ENCODE measurements around the gene STK32A. TPM values are rescaled to one million over a fixed set of nuclear protein-coding genes. Genes with fewer than 3 reads are reported as not detected.
"Not testable (repeated sequence)": the region's sequence is repeated elsewhere in the genome, so short reads cannot be mapped to it uniquely, and the experiment has no call there.

STK32A gene
- total RNA-seq, 2 donors from 2014 or later: not detected

- no peak for DNase-seq (ENCODE audit: low spot score)
- Mint-ChIP-seq H3K27me3 (peaks cover 10 to 13% of the 10 kb centered on the region in 2 donors), H3K27ac (no peak overlapping the region), H3K36me3 (no peaks in the 10 kb centered on the region), H3K9me3 (no peaks in the 10 kb centered on the region), H3K4me3 (no peak overlapping the region), H3K4me1 (ENCODE audit: low read depth in 2 of 2) (no peaks in the 10 kb centered on the region)
- ATAC-seq: no peak
These were observed 8.9 kb upstream of the STK32A start for GRCh38 chr5:147225938-147226337.

DNA sequence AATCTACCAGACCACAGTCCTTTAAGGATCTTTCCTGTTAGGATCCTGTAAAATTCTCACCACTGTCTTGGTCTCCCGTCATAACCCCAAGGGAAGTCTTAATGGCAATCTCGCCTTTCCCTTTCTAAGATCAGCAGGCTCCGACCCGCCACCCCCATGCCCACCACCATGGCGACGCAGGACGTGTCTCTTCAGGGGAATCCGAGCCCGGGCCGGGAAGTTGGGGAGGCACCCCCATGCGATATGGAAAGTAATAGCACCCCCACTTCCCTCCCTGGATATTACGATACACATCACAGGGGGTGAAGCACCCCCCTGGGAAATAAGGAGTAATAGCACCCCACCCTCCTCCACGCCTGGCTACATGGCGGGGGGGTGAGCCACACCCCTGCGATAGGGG, 8.3 kb upstream of the STK32A start:
- H3K27me3 Mint-ChIP-seq: peaks cover 13 to 19% of the 10 kb centered on the region in 2 donors
- no peak for ATAC-seq
- no peaks in the 10 kb centered on the region for H3K9me3 Mint-ChIP-seq
- H3K4me3 Mint-ChIP-seq: no peak overlapping the region
- DNase-seq (ENCODE audit: low spot score): no peak
- H3K27ac Mint-ChIP-seq: no peak overlapping the region
- H3K36me3 Mint-ChIP-seq: no peaks in the 10 kb centered on the region
- no peaks in the 10 kb centered on the region for H3K4me1 Mint-ChIP-seq (ENCODE audit: low read depth in 2 of 2)

- no peaks in the 10 kb centered on the region for H3K9me3 Mint-ChIP-seq
- peak overlapping the region; percentile 29 for H3K4me3 Mint-ChIP-seq
- DNase-seq (ENCODE audit: low spot score) (no peak), ATAC-seq (peak in 1 of 2 donors; percentile 6)
- no peaks in the 10 kb centered on the region for H3K36me3 Mint-ChIP-seq
- H3K27ac Mint-ChIP-seq: no peak overlapping the region
- peaks cover 49 to 59% of the 10 kb centered on the region in 2 donors for H3K27me3 Mint-ChIP-seq
- H3K4me1 Mint-ChIP-seq (ENCODE audit: low read depth in 2 of 2): peaks cover 5 to 6% of the 10 kb centered on the region in 2 donors
These were observed 494 bp upstream of the STK32A start for GRCh38 chr5:147234239-147234824.

DNA sequence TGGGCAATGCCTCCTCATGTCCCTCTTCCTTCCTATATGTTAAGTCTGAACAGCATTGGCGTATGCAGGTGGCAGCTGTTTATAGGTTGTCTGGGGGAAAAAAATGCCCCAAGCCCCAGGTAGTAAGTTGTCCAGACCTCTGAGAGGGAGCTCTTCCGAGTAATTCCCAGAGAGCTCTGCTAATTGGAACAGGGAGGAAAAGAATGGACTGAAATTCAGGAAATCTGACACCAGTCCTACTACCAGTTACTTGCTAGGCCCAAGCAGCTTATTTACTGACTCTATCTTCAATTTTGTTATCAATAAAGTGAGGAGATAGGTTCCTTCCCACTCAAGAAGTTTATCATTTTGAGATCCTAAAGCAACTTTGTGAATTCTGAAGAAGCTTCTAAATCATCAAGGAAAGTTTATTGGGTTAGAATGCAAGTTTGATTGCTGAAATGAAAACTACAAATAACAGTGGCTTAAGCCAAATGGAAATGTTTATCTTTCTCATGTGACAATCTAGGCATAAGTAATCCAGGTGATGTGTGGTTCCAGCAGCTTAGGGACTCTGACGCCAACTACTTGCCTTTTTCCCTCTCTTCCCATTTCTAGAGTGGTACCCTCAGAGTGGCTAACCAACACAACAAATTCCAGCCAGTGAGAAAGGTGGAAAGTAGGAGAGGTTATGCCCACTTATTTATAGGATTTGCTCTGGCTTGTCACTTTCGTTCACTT, 5.6 kb downstream of the STK32A start:
- no peaks in the 10 kb centered on the region for H3K36me3 Mint-ChIP-seq
- DNase-seq (ENCODE audit: low spot score) (no peak), ATAC-seq (no peak)
- no peak overlapping the region for H3K27ac Mint-ChIP-seq
- peaks cover 21 to 29% of the 10 kb centered on the region in 2 donors for H3K27me3 Mint-ChIP-seq
- H3K9me3 Mint-ChIP-seq: no peaks in the 10 kb centered on the region
- H3K4me3 Mint-ChIP-seq: no peak overlapping the region
- H3K4me1 Mint-ChIP-seq (ENCODE audit: low read depth in 2 of 2): no peaks in the 10 kb centered on the region

DNA sequence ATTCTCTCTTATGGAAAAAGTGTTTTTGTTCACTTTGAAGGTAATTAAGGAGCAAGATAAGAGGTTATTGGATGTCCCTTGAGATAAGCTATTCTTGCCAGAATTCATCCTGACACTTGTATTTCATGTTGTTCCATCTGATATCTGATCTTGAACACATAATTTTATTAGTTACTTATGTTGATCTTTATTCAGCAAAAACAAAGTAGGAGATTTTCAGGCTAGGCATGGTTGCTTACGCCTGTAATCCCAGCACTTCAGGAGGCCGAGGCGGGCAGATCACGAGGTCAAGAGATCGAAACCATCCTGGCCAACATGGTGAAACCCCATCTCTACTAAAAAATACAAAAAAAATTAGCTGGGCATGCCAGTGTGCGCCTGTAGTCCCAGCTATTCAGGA, 8.4 kb downstream of the STK32A start:
- peaks cover 8 to 17% of the 10 kb centered on the region in 2 donors for H3K27me3 Mint-ChIP-seq
- not testable (repeated sequence) for H3K9me3 Mint-ChIP-seq; H3K27ac Mint-ChIP-seq; H3K4me3 Mint-ChIP-seq; DNase-seq (ENCODE audit: low spot score); ATAC-seq; H3K4me1 Mint-ChIP-seq (ENCODE audit: low read depth in 2 of 2); H3K36me3 Mint-ChIP-seq

DNA sequence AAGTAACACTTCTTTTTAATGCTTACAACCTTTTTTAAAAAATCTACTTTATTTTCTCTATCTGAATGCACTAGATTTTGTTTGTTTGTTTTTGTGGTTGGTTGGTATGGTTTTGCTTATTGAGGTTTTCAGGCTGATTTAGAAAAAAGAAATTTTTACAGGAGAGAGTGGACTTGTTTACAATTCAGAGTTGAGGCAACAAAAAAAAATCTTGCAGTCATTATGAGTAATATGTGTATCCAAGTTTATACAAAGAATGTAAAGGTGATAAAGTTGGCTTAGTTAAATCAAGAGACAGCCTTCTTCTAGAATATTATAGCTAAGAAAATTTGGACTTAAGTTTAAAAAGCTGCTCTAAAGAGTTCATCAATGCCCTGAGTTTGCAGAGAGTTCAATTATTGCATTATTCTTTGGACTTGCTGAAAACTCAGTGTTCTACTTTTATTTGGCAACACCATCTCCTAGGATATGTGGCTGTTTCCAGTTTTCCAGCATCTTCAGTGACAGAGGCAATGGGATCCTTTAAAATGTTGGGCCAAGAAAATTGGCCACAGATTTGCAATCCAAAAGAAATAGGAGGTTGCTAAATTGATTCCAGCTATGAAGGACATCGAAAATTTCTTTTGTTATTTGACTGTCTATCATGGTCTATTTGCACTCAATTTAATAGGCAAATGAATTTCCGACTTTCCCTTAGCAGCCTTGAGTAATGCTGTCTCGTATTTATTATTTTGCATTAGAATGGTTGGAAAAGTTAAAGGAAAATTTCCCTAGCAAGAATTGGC, 10.7 kb downstream of the STK32A start:
- Mint-ChIP-seq H3K9me3 (peaks cover 6% of the 10 kb centered on the region), H3K36me3 (no peaks in the 10 kb centered on the region), H3K27ac (no peak overlapping the region), H3K4me1 (ENCODE audit: low read depth in 2 of 2) (no peaks in the 10 kb centered on the region), H3K27me3 (peaks cover 2 to 25% of the 10 kb centered on the region in 2 donors), H3K4me3 (no peak overlapping the region)
- ATAC-seq (no peak), DNase-seq (ENCODE audit: low spot score) (no peak)

DNA sequence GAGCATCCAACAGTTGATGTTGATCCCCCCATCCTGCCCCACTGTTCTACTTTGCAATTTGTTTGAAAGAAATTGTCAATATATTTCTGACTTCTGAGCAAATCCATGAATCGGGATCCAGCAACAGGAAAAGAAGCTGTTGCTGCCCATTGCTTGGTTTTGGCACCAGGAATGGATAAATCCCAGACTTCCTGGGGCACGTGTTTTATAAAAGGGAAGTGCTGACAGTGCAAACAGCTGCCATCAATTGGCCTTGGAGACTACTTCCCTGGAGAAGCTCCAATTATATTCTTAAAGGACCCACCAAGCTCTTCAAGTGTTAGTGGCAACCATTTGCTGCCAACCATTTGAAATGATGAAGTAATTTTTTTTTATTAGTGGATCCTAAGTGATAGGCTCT, 13.7 kb downstream of the STK32A start:
- no peaks in the 10 kb centered on the region for H3K4me1 Mint-ChIP-seq (ENCODE audit: low read depth in 2 of 2)
- H3K36me3 Mint-ChIP-seq: no peaks in the 10 kb centered on the region
- ATAC-seq (no peak), DNase-seq (ENCODE audit: low spot score) (no peak)
- no peak overlapping the region for H3K27ac Mint-ChIP-seq
- peaks cover 6% of the 10 kb centered on the region for H3K9me3 Mint-ChIP-seq
- H3K27me3 Mint-ChIP-seq: peaks cover 3 to 17% of the 10 kb centered on the region in 2 donors
- no peak overlapping the region for H3K4me3 Mint-ChIP-seq

- H3K36me3 Mint-ChIP-seq: no peaks in the 10 kb centered on the region
- no peak overlapping the region for H3K4me3 Mint-ChIP-seq
- no peak for DNase-seq (ENCODE audit: low spot score)
- no peak for ATAC-seq
- peaks cover 4% of the 10 kb centered on the region for H3K9me3 Mint-ChIP-seq
- H3K27me3 Mint-ChIP-seq: peaks cover 9 to 36% of the 10 kb centered on the region in 2 donors
- no peaks in the 10 kb centered on the region for H3K4me1 Mint-ChIP-seq (ENCODE audit: low read depth in 2 of 2)
- no peak overlapping the region for H3K27ac Mint-ChIP-seq
These were observed 25.0 kb downstream of the STK32A start for GRCh38 chr5:147259837-147260236.

DNA sequence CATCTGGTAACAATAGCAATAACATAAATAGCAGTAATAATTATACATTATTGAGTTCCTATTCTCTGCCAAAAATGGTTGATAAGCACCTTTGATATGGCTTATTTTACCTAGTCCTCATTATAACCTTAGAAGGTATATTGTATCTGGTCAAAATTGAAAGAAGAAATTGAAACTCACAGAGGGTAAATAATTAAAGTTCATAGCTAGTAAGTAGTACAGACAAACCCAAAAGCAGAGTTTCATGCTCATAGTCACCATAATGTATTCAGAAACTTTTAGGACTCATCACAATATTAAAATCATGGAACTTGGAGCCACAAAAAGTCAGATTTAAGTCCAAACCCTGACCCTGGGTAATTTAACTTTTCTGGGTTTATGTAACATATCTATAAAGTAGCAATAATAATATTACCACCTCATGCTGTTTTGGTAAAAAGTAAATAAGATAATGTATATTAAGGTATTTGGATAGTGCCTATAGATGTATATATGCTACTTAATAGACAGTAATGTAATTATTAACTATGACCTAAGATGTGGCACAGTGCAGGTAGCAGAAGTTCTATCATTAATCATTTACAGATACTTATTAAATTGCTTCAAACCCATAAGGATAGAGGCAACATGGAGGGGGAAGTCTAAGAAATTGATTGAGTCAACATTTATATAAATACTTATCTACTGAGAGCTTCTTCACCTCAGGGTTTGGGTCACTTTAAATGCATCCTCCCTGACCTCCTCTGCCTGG, 32.4 kb downstream of the STK32A start:
- Mint-ChIP-seq H3K36me3 (no peaks in the 10 kb centered on the region), H3K27ac (no peak overlapping the region), H3K4me1 (ENCODE audit: low read depth in 2 of 2) (no peaks in the 10 kb centered on the region), H3K9me3 (peaks cover 4% of the 10 kb centered on the region), H3K27me3 (peaks cover 6 to 22% of the 10 kb centered on the region in 2 donors), H3K4me3 (no peak overlapping the region)
- DNase-seq (ENCODE audit: low spot score): no peak
- ATAC-seq: no peak

DNA sequence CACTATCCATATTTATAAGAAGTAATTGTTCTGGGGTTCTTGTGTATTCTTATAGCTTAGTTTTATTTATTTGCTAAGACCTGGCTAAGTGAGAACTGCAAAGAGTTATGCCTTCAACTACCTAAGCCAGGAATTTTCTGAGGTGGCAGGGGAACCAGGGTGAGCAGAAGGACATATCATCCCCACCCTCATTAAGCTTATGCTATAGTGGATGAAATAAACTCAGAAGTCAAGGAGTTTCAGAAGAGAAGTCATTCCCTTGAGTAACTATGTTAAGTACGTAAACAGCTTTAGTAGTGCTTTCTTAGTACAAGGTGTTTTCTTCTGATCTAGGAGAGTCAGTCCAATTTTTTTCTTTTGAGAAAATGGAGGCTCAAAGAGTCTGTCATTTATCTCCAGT, 41.7 kb downstream of the STK32A start:
- H3K27me3 Mint-ChIP-seq: peaks cover 3 to 29% of the 10 kb centered on the region in 2 donors
- no peaks in the 10 kb centered on the region for H3K36me3 Mint-ChIP-seq
- DNase-seq (ENCODE audit: low spot score) (no peak), ATAC-seq (no peak)
- H3K4me3 Mint-ChIP-seq: no peak overlapping the region
- H3K27ac Mint-ChIP-seq: no peak overlapping the region
- H3K4me1 Mint-ChIP-seq (ENCODE audit: low read depth in 2 of 2): no peaks in the 10 kb centered on the region
- H3K9me3 Mint-ChIP-seq: peaks cover 6% of the 10 kb centered on the region

GRCh38 chr5:147286296-147286695, 51.5 kb downstream of the STK32A start:
- no peak overlapping the region for H3K27ac Mint-ChIP-seq
- H3K4me3 Mint-ChIP-seq: no peak overlapping the region
- H3K36me3 Mint-ChIP-seq: no peaks in the 10 kb centered on the region
- no peaks in the 10 kb centered on the region for H3K4me1 Mint-ChIP-seq (ENCODE audit: low read depth in 2 of 2)
- ATAC-seq (no peak), DNase-seq (ENCODE audit: low spot score) (no peak)
- H3K9me3 Mint-ChIP-seq: peaks cover 9% of the 10 kb centered on the region
- peaks cover 0 to 18% of the 10 kb centered on the region in 2 donors for H3K27me3 Mint-ChIP-seq

DNA sequence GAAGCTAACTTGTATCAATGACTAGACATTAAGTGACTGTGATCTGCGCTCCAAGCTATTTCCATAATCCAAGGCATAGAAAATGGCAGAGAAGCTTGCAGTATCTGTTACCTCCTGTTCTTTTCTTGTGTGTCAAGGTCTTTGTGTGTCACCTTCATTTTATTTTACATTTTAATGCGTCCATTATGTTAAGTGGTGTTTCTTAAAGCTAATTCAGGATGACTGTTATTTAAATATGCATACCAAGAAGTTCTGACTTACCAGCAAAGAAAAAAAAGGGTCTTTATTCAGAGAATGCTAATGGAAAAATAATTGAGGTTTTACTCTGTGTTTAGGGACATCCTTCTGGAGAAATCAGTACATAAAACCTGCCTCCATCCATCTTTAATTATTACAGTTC, 52.3 kb downstream of the STK32A start:
- Mint-ChIP-seq H3K4me3 (no peak overlapping the region), H3K27ac (no peak overlapping the region)

GRCh38 chr5:147290261-147290660, 55.4 kb downstream of the STK32A start:
- no peaks in the 10 kb centered on the region for H3K27me3 Mint-ChIP-seq
- peaks cover 2% of the 10 kb centered on the region for H3K9me3 Mint-ChIP-seq
- ATAC-seq: no peak
- H3K36me3 Mint-ChIP-seq: no peaks in the 10 kb centered on the region
- H3K27ac Mint-ChIP-seq: no peak overlapping the region
- DNase-seq (ENCODE audit: low spot score): no peak
- no peaks in the 10 kb centered on the region for H3K4me1 Mint-ChIP-seq (ENCODE audit: low read depth in 2 of 2)
- H3K4me3 Mint-ChIP-seq: no peak overlapping the region

More for the DNA sequence above, 52.3 kb downstream of the STK32A start:
- ATAC-seq (no peak), DNase-seq (ENCODE audit: low spot score) (no peak)
- H3K36me3 Mint-ChIP-seq: no peaks in the 10 kb centered on the region
- H3K4me1 Mint-ChIP-seq (ENCODE audit: low read depth in 2 of 2): no peaks in the 10 kb centered on the region
- H3K27me3 Mint-ChIP-seq: peaks cover 0 to 17% of the 10 kb centered on the region in 2 donors
- peaks cover 9% of the 10 kb centered on the region for H3K9me3 Mint-ChIP-seq

Measured in natural killer cell treated with Interleukin-12 subunit alpha and Interleukin-12 subunit beta and Interleukin-15 and Interleukin-18, amount 100 ng/mL, for 72 hours (primary cell).